COR-L47 (cell line): Measurements from ENCODE around the gene ENTPD6.

Experiments
- DNase-seq: peaks from one replicate; lab custom pipeline; 2025; lab: John Stamatoyannopoulos, UW

ENTPD6 gene

GRCh38 chr20:25242231-25242630, 46.7 kb downstream of the ENTPD6 start:
- DNase-seq = no peak

GRCh38 chr20:25243416-25243979, 48.0 kb downstream of the ENTPD6 start:
- no peak for DNase-seq

- DNase-seq = no peak
Observed at GRCh38 chr20:25244976-25245375, 49.5 kb downstream of the ENTPD6 start.

GRCh38 chr20:25245461-25245860, 49.9 kb downstream of the ENTPD6 start:
- DNase-seq = no peak

- no peak for DNase-seq
Observed at GRCh38 chr20:25246182-25246999, 50.9 kb downstream of the ENTPD6 start.

GRCh38 chr20:25247000-25247517, 51.5 kb downstream of the ENTPD6 start:
- peak; percentile 44 for DNase-seq

- no peak for DNase-seq
Observed at GRCh38 chr20:25247518-25247955, 52.0 kb downstream of the ENTPD6 start.

GRCh38 chr20:25247956-25248785, 52.7 kb downstream of the ENTPD6 start, which contains the start of gene PYGB:
TSS of gene PYGB (plus strand) at chr20:25248085. CDS start at chr20:25248179, 94 bp downstream.
- peak; percentile 74 for DNase-seq

- no peak for DNase-seq
Observed at GRCh38 chr20:25248786-25249172, 53.3 kb downstream of the ENTPD6 start.

- DNase-seq = no peak
Observed at GRCh38 chr20:25249198-25249931, 53.9 kb downstream of the ENTPD6 start.

- no peak for DNase-seq
Observed at GRCh38 chr20:25250508-25250907, 55.0 kb downstream of the ENTPD6 start.

- DNase-seq = no peak
Observed at GRCh38 chr20:25251019-25251418, 55.5 kb downstream of the ENTPD6 start.

GRCh38 chr20:25251558-25251957, 56.0 kb downstream of the ENTPD6 start:
- no peak for DNase-seq

- DNase-seq = no peak
Observed at GRCh38 chr20:25252230-25252651, 56.7 kb downstream of the ENTPD6 start.

- peak; percentile 36 for DNase-seq
Observed at GRCh38 chr20:25252686-25253421, 57.3 kb downstream of the ENTPD6 start.

- DNase-seq = no peak
Observed at GRCh38 chr20:25253606-25254275, 58.2 kb downstream of the ENTPD6 start.

- DNase-seq = no peak
Observed at GRCh38 chr20:25254571-25254970, 59.1 kb downstream of the ENTPD6 start.

- no peak for DNase-seq
Observed at GRCh38 chr20:25254986-25255680, 59.6 kb downstream of the ENTPD6 start.

- no peak for DNase-seq
Observed at GRCh38 chr20:25256226-25256859, 60.8 kb downstream of the ENTPD6 start.
